Stimulated activated CD8-positive, alpha-beta memory T cell treated with anti-CD3 and anti-CD28 coated beads, Interleukin-7, amount 100 ng/mL, for 1 hour (primary cell): ENCODE results near the gene CCL15.
"Not testable (repeated sequence)": the region's sequence is repeated elsewhere in the genome, so short reads cannot be mapped to it uniquely, and the experiment has no call there.

Source experiments
- DNase-seq, 2 donors: peaks; one replicate each; pipeline ENCODE4 v3.0.0-alpha.2; 2020; ENCODE audit warnings: low read depth in 2 of 2

The CCL15 gene

GRCh38 chr17:36001110-36001771 is at the start of gene CCL15:
TSS of gene CCL15 (minus strand) at chr17:36001553. CDS start at chr17:36001492, 61 bp downstream.
- DNase-seq, result no peak

GRCh38 chr17:36049643-36050042 is 48.3 kb upstream of the CCL15 start:
- no peak for DNase-seq

- DNase-seq, result no peak
Measured at GRCh38 chr17:36048066-36048465, 46.7 kb upstream of the CCL15 start.

- no peak for DNase-seq
Measured at GRCh38 chr17:36036235-36036634, 34.9 kb upstream of the CCL15 start.

GRCh38 chr17:36034127-36034526 is 32.8 kb upstream of the CCL15 start:
- DNase-seq, result no peak

GRCh38 chr17:36030956-36031355 is 29.6 kb upstream of the CCL15 start:
- no peak for DNase-seq

GRCh38 chr17:36027761-36028160 is 26.4 kb upstream of the CCL15 start:
- no peak for DNase-seq

- no peak for DNase-seq
Measured at GRCh38 chr17:36024106-36024869, 22.9 kb upstream of the CCL15 start.

GRCh38 chr17:36019423-36019822 is 18.1 kb upstream of the CCL15 start:
- DNase-seq, result no peak

GRCh38 chr17:36017799-36018198 is 16.4 kb upstream of the CCL15 start, which contains the start of gene CCL23:
TSS of gene CCL23 (minus strand) at chr17:36017972. CDS start at chr17:36017897, 75 bp downstream.
- no peak for DNase-seq

GRCh38 chr17:36016555-36016954 is 15.2 kb upstream of the CCL15 start:
- DNase-seq, result no peak

- DNase-seq, result not testable (repeated sequence)
Measured at GRCh38 chr17:36015895-36016294, 14.5 kb upstream of the CCL15 start.

- no peak for DNase-seq
Measured at GRCh38 chr17:36014946-36015345, 13.6 kb upstream of the CCL15 start.

GRCh38 chr17:36011201-36011600 is 9.8 kb upstream of the CCL15 start:
- DNase-seq, result no peak

- DNase-seq, result no peak
Measured at GRCh38 chr17:36008998-36009665, 7.8 kb upstream of the CCL15 start.

- no peak for DNase-seq
Measured at GRCh38 chr17:36004594-36005108, 3.3 kb upstream of the CCL15 start.

GRCh38 chr17:36002631-36003030 is 1.3 kb upstream of the CCL15 start:
- DNase-seq, result no peak

- DNase-seq, result no peak
Measured at GRCh38 chr17:36001862-36002603, 680 bp upstream of the CCL15 start.

- no peak for DNase-seq
Measured at GRCh38 chr17:36000732-36001109, 632 bp downstream of the CCL15 start.

- no peak for DNase-seq
Measured at GRCh38 chr17:35998756-35999155, 2.6 kb downstream of the CCL15 start.

GRCh38 chr17:35998018-35998545 is 3.3 kb downstream of the CCL15 start:
- no peak for DNase-seq
